ENCODE results near the gene SYNPO2. TPM values are rescaled to one million over a fixed set of nuclear protein-coding genes. Genes with fewer than 3 reads are reported as not detected.

Gene SYNPO2
- total and polyA plus RNA-seq, 2 of the 8 experiments (the other 6 are each of a cell fraction or from before 2014, with no cell fraction given): 0.50 to 4.2 TPM

GRCh38 chr4:119097282-119097900 lies 208.7 kb downstream of the SYNPO2 start (continued):
- TF ChIP-seq CREB1 (IDR thresholded peaks at IDR 0.05): no peak
- no peak for TF ChIP-seq JUN (IDR thresholded peaks at IDR 0.05; ENCODE audit: low read depth, low read length)
- TF ChIP-seq CTCF (IDR thresholded peaks at IDR 0.05; ENCODE audit: control extremely low read depth in 1 of 3, insufficient read depth in 1 of 3, low read depth in 1 of 3, low read length in 3 of 3): no peak
- TF ChIP-seq JUND (IDR thresholded peaks at IDR 0.05; ENCODE audit: low read length): no peak
- TF ChIP-seq ASH2L (IDR thresholded peaks at IDR 0.05; ENCODE audit: low read length): no peak

All from H1 (cell line).